GM19099 (cell line): Measurements from ENCODE around the gene FOXB1.

Experiments
- POLR2A ChIP-seq: IDR thresholded peaks from 3 replicates; pipeline ENCODE4 v1.6.1; 2011; ENCODE audit warnings: low read depth; ENCODE audit not compliant: insufficient read length; ENCODE audit errors: extremely low read depth

FOXB1 gene

DNA sequence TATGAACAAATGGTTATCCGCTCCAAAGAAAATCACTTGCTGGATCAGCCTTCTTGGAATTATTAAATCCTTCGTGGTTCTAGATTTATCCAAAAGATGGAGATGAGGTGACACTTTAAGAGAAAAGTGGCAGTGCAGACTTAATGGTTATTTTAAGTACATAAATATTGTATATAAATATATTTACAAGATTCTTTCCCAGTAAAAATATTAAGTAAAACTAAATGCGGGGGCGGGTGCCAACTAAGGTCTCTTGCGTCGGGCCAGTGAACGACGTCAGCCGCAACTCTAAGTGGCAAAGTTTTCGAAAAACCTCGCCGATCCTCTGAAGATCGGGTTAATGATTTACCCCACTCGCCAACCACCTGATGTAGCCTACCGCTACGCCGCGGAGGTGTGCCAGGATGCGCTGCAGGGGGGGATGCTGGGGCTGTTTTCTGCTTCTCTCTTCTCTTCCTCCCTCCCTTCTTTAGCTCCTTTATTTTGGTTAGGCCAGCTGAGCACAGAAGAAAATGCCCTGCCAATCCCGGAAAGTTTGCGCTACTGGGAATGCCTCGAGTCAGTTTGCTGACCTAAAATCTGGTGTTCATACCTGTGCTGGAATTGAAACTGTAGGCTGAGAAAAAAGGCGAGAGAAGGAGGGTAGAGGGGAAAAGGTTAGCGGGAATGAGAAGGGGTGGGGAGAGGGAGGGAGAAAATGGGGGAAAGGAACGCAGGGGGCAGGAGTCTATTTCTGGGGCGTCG, 7.6 kb upstream of the FOXB1 start:
- no peak for TF ChIP-seq POLR2A

DNA sequence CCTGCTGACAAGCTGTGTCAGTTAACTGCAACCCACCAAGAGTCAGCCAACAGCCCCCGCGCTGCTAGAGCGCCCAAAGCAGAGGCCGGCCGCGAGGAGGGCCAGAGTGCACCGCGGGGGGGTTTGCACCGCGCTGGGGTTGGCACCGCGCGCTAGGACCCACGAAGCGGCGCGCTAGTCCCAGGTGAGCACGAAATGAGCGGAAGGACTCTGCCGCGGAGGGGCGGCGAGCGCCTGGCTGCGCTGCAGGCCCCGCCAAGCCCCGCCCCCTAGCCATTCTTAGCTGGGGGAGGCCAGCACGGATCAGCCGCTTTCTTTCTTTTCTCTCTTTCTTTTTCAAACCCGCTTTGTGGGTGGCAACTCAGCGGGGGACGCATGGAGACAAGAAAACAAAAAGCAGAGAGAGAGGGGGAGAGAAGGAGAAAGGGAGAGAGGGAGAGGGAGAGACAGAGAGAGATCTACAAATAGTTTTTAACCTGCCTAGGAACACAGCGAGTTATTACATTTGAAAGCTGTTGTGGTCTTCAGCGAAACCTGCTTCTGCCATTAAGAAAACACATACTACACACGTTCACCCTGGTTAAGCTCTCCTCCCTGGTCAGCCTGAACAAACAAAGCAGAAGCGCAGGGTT, 6.9 kb upstream of the FOXB1 start:
- TF ChIP-seq POLR2A = no peak

DNA sequence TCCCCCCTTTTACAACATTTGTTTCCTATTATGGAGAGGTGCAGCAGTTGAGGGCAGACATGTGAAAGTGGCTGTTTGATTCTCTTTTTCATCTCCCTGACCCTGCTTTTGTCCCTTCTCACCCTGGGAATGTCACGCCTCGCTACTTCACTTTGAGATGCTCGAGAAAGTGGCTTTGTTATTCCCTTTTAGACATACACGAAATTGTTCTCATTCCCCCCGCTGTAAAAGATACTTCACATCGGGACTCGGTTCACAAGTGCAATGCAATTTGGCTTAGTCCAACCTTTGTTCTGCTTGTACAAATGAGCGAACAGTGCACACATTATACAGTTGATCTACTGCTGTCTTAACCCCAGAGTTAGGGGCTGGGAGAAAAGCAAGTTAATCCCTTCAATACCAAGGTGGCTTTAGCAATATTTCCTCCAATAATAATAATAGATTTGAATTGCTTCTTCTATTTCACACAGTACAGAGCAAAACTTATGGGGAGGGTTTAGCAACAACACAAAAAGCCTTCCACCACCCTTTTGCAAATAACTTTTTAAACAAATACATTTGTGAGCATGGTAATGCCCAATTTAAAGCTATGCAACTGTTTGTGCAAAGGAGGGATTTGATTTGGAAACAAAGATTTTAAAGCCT, 5.7 kb upstream of the FOXB1 start:
- TF ChIP-seq POLR2A = no peak

DNA sequence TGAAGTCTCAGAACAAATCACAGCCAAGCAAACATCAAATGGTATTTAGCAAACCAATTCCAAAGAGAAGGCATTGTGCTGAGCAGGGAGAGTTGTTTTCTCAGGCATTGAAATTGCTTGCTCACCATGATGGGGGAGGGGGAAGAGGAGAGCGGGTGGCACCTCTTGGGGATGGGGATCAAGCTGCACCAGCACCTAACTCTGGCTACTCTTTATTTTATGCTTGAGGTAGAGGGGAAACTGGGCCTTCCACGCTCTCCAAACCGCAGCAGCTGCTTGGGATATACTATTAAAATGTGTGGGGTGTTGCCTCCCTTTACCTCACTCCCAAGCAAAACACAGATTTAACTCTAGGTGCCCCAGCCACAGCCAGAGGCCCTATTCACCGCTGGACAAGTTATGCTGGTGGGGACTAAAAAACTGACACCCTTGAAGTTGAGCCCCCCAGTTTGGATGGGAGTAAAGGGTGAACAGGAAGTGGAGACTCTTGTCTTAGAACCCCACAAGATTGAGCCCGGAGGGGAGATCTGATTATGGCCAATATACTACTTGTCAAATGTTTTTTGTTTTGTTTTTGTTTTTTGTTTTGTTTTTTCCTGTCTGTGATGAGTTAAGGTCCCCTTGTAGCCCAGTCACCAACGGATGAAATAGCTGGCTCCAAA, 5.0 kb upstream of the FOXB1 start:
- TF ChIP-seq POLR2A = no peak

DNA sequence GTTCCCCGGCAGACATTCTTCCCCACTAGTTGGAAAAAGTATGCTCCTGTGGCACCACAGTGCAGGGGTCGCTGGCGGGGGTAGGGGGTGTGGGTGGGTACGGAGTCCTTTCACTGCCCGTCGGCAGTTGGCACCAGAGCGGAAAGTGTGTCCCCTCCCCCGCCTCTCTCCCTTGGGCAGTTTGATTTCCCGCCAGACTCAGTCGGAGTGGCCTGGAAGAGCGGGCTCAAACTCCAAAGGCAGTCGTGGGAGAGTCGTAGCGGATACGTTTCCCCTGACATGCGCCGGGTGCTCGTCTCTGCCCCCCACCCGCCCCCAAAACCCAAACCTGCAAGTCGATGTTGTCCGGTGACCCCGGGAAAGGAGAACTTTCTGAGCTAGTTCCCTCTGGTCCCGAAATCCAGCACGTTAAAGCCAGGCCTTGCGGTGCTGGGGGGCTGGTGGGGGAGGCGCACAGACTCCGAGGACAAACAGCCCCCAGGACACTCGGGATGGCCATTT, 4.4 kb upstream of the FOXB1 start:
- TF ChIP-seq POLR2A = no peak

DNA sequence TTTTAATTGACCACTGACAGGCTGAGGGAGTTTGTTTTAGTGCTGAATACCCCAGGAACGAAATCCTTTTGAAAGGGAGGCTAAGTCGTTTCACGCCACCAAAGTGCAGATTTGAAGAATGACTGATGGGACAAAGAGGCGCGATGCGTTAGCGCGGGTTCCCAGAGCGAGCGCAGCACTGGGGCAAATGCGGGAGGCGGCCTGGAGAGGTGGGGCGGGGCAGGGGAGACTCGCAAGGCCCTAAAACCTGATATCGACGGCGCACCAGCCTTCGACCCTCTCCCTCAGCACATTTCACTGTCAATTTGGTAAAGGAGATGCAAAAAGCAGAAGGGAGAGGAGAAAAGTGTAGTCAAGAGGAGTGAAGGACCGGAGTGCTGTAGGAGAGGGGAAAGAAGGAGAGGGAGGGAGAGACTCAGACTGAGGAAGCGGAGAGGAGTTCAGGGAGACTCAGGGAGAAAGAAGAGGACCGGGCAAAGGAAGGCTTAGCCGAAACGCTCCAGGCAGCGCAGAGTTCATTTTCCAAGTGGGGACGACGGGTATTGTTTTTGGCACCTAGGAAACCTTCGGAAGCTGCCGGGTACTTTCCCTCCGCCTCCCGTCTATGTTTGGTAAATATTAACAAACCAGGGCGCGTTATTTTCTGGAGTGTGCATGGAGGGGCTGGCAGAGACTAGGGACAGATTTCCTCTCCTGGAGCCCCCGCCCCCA, 3.8 kb upstream of the FOXB1 start:
- TF ChIP-seq POLR2A = no peak

DNA sequence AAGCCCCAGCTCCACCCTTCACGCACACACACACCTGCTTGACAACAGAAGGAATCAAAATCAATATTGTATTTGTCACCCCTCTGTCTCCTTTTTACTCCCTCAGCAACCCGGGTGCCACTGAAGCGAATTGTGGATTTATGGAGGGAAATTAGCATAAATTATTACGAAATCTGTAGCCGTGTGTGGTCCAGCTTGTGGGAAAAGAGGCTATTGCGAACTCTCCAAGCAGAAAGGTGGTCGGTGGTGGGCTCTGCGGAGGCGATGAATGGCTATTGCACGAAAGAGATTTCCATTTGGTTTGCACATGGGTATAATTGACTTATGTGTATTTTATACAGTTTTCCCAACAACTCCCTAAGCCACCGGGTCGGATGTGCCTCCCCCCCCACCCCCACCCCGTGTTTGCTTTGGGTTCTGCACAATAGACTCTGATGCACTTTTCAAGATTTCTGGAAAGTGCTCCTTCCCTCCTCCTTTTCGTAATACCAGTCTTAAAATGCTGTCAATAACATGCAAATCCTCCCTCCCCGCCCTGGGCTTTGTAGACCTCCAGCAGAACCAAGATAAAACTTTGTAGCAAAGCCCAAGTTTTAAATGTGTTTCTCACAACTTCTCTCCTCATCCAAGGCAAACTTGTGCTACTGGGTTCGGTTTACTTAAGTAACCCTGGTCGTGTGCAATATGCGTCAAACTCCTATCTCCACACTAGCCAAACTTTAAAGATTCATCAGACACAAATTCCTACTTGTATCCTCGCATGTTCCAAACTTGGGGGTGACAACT, 3.1 kb upstream of the FOXB1 start:
- TF ChIP-seq POLR2A = no peak

DNA sequence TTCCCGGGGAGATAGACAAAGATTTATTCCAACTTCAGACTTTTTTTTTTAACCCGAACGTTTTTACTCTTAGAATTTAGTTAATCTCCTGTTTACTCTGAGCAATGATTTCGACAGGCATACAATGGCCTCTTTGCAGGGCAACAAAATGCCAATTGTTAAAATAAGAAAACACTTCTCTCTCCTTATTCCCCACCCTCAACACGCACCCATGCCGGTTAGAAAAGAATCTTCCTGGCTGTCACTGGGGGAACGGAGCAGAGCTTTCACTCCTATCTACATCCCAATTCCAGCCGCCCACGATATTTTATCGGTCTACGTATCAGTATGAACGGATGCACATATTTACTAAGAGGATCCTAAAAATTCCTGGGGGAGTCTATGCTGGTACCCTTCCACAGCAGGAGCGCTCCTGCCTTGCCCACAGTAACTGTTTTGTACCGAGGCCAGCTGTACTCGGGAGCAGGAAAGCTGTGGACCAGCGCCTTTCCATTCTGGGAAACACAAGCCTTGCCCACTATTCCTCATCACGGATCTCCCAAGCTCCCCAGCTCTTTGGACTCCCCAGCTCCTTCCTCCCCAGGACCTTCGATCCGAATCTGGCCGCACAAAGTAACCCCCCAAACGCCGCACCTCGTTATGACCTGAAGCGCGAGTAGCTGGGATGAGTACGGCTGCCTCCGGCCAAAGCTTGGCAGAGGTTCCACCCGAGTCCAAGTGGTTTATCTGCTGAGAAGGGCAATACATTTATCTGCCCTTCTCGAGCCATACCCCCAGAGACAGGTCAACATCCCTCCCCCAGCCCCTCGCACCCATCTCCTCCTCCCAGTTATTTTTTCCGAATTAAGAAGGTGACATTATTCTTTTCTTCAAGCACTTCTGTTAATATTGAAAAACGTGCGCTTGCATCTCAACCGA, 2.2 kb upstream of the FOXB1 start:
- TF ChIP-seq POLR2A = no peak

DNA sequence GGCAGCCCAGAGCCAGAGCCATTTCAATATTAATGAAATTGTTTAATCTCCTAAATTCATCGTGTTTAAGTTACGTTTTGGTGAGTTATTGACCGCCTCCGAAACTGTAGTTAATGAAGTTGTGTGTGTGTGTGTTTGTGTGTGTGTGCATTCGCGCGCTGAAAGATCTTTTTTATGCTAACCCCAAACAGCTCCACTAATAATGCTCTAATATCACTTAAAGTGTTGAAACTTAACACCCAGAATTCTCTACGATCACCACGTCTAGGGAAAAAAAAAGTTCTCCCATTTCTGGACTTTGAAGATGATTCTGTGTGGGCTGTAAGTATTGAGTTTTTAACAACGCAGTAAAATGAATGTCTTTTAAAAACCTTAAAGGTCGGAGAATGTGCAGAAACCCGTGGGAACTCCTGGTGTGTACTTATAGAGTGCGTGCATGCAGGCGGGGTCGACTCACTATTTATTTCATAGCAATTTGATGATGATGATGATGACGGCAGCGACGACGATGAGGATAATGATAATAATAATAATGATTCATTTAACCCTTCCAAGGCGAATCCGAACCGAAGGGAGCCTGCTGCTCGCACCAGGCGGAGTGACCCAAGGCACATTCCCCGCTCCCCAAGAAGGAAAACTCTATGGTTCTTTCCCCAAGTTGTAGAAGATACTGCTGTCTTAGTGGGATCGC, 1.4 kb upstream of the FOXB1 start:
- no peak for TF ChIP-seq POLR2A

DNA sequence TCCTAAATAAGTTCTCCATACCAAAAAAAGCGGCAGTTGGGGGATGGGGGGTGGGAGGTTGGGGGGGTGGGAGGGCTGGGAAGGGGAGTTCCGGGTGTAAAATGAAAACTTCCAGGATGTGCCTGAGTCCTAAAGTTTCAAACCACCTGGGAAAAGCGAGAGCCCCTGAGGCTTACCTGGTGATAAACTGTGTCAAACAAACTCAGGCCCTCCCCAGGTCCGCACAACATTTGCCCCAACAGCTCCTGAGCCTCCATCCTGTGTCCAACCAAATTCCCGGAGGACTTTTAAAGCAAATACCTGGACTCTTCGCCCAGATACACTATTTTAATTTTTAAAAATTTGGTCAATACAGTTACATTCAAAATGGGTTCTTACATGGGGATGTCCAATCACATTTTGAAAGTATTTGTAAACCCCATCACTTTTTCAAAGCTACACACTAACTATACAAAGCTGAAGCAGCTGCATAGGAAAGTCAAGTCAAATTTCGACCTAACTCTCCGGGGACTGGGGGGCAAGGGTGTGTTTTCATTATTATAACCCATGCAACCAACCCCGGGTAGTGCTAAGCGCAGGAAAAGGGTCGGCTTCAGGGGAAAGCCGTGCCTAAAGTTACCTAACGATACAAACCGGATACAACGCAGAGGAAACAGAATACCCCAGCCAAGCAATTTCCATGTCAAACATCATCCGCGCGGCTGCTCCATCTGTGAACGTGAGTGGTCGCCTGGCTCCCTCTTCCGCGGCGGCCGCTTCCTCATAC, 685 bp upstream of the FOXB1 start:
- no peak for TF ChIP-seq POLR2A

DNA sequence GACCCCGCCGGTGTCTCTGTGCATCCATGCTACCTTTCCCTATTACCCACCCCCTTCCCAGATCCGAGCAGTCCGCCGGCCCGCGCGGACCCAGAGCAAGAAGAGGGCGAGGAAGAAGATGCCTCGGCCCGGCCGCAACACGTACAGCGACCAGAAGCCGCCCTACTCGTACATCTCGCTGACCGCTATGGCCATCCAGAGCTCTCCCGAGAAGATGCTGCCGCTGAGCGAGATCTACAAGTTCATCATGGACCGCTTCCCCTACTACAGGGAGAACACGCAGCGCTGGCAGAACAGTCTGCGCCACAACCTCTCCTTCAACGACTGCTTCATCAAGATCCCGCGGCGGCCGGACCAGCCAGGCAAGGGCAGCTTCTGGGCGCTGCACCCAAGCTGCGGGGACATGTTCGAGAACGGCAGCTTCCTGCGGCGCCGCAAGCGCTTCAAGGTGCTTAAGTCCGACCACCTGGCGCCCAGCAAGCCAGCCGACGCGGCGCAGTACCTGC, 788 bp downstream of the FOXB1 start:
- no peak for TF ChIP-seq POLR2A

DNA sequence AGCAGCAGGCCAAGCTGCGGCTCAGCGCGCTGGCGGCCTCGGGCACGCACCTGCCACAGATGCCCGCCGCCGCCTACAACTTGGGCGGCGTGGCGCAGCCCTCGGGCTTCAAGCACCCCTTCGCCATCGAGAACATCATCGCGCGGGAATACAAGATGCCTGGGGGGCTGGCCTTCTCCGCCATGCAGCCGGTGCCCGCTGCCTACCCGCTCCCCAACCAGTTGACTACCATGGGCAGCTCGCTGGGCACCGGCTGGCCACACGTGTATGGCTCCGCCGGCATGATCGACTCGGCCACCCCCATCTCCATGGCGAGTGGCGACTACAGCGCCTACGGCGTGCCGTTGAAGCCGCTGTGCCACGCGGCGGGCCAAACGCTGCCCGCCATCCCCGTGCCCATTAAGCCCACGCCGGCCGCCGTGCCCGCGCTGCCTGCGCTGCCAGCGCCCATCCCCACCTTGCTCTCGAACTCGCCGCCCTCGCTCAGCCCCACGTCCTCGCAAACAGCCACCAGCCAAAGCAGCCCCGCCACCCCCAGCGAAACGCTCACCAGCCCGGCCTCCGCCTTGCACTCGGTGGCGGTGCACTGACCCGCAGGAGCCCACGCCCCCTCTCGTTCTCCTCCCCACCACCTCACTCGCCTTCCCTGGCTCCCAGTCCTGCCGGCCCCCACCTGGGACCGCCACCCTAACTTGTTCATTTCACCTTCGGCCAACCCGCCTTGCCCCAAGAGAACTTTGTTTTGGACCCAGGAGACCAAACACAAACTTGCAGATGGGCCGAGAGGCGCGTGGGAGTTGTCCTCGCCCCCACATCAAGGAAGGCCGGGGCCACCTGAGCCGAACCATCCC, 1.5 kb downstream of the FOXB1 start:
- TF ChIP-seq POLR2A = no peak
